Diencephalon (tissue), 1 donor: ENCODE data around the gene SH3D19. TPM values are rescaled to one million over a fixed set of nuclear protein-coding genes. Genes with fewer than 3 reads are reported as not detected.
A peak's percentile ranks its signal among the peaks of the same experiment; 100 is the strongest.

Experiments
- small RNA-seq: library from RNA; depleted of rRNA; stranded (forward); fragments of <200 nt; gene quantifications from one replicate; pipeline ENCODE3, GENCODE V24; 2014
- total RNA-seq: library from RNA; depleted of rRNA; stranded (reverse); fragments of >200 nt; gene quantifications from one replicate; pipeline ENCODE4 v1.2.3, GENCODE V29; 2014

Gene SH3D19, protein sequence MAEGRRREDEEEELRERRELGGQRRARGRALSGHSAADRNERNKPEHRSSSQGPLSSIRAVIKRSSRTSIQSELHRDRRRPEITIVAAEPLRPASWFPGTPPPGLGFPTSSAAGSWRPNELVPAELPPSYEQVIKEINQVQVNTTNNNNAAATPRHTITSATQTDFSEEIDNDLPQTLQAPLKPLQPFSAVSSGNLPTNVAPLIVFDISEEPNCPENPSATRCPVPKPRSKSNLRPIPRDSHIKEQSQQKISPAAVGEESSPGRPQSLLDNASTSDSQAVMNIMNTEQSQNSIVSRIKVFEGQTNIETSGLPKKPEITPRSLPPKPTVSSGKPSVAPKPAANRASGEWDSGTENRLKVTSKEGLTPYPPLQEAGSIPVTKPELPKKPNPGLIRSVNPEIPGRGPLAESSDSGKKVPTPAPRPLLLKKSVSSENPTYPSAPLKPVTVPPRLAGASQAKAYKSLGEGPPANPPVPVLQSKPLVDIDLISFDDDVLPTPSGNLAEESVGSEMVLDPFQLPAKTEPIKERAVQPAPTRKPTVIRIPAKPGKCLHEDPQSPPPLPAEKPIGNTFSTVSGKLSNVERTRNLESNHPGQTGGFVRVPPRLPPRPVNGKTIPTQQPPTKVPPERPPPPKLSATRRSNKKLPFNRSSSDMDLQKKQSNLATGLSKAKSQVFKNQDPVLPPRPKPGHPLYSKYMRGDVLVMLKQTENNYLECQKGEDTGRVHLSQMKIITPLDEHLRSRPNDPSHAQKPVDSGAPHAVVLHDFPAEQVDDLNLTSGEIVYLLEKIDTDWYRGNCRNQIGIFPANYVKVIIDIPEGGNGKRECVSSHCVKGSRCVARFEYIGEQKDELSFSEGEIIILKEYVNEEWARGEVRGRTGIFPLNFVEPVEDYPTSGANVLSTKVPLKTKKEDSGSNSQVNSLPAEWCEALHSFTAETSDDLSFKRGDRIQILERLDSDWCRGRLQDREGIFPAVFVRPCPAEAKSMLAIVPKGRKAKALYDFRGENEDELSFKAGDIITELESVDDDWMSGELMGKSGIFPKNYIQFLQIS
- total RNA-seq: 19.4 TPM

DNA sequence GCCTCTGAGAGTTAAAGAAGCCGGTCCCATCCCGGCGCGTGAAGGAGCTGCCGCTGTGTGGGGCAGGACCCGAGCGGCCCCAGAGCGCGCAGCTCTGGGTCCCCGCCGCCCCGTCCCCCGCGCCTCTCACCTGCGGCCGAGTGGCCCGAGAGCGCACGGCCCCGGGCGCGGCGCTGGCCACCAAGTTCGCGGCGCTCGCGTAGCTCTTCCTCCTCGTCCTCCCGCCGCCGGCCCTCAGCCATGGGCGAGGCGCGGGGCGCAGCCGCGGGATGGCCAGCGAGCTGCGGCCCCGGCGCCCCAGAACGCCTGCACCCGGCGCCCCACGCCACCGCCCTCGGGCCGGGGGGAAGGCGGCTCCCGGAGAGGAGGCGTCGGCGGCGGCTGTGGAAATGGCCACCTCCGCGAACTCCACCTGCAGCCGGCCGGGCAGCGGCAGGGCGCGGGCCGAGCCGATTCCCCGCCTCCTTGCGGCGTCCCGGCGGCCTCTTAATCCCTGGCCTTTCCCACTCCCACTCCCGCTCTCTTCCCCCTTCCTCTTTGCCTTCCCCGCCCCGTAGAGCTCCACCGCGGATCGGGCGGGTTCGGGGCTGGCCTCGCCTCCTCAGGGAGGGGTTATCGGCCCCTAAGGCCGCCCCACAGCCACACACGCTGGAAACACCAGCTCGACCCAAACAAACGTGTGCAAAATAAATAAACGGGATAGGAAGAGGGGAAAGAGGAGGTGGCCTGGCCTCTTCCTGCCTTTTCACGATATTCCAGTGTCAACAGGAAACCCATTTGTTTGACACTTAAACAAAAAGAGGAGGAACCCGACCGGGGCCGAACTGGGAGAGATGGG lies at the start of gene SH3D19:
Gene SH3D19, minus strand, starts transcription at position 495 of the 838 bp plus-strand sequence. Its CDS starts 253 bp downstream, at position 242.

DNA sequence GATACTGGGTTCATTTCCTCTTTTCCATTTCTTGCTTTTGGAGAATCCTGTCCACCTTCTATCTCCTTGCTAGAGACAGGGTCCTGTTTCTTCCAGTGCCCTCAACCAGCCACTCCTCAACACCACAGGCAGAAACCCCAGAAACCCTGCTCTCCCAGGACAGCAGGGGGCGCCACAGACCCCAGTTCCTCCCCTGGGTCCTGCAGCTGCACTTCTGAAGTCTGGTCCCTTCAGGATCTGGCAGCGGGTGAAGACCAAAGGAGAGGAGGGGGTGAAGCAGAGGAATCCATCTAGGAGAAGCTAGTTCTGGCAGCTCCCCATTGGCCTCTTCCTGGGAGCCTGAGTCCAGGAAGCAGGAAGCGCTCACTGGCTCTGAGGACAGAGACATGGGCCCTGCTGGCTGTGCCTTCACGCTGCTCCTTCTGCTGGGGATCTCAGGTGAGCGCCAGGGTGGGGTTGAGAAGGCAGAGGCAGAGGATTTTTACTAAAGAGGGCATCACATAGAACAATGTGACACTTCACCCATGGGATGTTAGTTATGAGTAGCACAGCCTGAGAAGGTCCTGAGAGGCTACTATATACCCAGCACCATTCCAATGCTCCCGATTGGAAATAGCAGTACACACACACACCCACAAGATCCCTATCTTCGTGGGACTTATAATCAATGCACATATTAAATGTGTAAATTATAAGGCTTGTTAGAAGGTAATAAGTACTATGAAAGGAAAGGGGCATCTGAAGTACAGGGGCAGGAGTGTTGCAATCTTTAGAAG lies 48.4 kb downstream of the SH3D19 start, which contains the start of gene PRSS48:
Gene PRSS48, plus strand, starts transcription at position 375 of the 776 bp plus-strand sequence. Its CDS starts 12 bp downstream, at position 387.

DNA sequence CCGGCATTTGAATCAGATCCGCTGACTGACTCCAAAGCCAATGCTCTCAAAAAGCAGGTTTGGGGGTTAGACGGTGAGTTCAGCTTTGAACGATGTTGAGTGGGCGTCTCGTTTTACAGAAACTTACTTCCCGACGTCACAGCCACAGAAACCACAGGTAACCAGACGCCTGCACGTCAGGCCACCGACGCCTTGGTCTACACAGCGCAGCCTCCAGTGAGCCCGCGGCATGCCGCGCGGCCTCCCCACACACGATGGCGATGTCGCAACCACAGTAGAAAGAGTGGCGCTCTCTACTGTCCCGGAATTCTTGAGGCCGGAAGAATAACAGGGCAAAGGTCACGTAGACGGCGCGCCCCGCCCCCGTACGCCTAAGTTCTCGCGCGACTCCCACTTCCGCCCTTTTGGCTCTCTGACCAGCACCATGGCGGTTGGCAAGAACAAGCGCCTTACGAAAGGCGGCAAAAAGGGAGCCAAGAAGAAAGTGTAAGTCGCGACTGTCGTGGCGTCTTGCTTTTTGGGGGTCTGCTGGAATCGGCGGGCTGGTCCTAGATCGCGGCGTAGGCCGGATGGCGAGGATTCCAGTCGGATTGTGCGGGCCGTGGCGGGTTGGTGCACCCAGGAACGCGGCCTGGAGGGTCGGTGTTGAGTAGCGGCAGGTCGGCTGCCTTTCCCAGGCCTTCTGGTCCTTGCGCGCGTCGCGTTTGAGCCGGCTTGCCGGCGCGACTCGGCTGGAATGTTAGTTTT lies 226.0 kb downstream of the SH3D19 start, which contains the start of gene RPS3A:
Gene RPS3A, plus strand, starts transcription at position 400 of the 747 bp plus-strand sequence. Its CDS starts 25 bp downstream, at position 425.

Small RNA genes lying within 50 kb of the gene (small RNA-seq; reads per million reads assigned to genes)
- gene AC104819.2 (not detected), gene RNU6-1282P (not detected), gene SNORD73A (not detected), gene SNORD73B (1.2 reads per million, percentile 80 among the genes with 10 or more reads in this experiment)

Other genes starting within 250 kb of the SH3D19 start
- gene RPS3A, start 226.0 kb downstream of the SH3D19 start, total RNA-seq: 2,389 TPM
- gene PRSS48, start 48.4 kb downstream of the SH3D19 start, total RNA-seq: not detected
- gene FHIP1A, start 83.6 kb upstream of the SH3D19 start, total RNA-seq: 2.1 TPM